GM21529 (cell line): ENCODE results near the gene GCNT2.
"Not testable (repeated sequence)": the region's sequence is repeated elsewhere in the genome, so short reads cannot be mapped to it uniquely, and the experiment has no call there.

Source experiments
- ATAC-seq: cut with Tn5 transposase; IDR thresholded peaks from one replicate; pipeline ENCODE4 v1.9.1; 2021; ENCODE audit not compliant: unreplicated experiment

Gene GCNT2

DNA sequence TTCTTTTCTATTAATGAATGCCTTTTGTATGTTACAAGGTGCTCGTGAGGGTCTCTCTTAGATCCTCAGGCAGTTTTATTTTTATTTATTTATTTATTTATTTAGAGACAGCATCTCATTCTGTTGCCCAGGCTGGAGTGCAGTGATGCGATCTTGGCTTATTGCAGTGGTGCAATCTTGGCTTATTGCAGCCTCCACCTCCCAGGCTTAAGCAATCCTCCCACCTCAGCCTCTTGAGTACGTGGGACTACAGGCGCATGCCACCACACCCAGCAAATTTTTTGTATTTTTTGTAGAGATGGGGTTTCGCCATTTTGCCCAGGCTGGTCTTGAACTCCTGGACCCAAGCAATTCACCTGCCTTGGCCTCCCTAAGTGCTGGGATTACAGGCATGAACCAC is 79.5 kb downstream of the GCNT2 start:
- ATAC-seq, result not testable (repeated sequence)

DNA sequence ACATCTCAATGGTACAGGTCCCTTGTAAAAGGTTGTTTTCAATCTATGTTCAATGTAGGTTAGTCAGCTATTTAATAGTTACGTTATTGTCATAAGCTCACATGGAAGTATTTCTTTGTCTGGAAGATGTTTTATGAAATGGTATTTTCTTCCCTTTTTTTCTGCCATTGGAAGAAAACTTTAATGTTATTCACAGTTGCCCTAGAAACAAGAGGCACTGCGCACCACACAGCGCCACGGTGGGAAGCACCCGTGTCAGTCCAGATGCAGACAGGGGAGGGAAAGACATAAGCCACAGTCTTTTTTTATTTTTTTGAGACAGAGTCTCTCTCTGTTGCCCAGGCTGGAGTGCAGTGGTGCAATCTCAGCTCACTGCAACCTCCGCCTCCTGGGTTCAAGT is 82.1 kb downstream of the GCNT2 start:
- no peak for ATAC-seq

DNA sequence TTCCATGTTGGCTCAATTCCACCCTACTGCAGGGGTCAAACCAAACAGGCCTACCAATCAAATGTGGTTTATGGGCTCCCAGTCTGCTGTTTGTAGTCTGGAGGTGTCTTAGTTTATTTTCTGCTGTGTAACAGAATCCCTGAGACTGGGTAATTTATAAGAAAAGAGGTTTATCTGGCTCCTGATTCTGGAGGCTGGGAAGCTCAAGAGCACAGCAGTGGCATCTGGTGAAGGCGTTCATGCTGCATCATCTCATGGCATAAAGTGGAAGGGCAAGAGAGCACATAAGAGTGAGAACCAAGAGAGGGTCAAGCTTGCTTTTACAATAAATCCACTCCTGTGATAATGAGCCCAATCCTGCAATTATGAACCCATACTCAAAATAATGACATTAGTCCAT is 87.9 kb downstream of the GCNT2 start:
- no peak for ATAC-seq

DNA sequence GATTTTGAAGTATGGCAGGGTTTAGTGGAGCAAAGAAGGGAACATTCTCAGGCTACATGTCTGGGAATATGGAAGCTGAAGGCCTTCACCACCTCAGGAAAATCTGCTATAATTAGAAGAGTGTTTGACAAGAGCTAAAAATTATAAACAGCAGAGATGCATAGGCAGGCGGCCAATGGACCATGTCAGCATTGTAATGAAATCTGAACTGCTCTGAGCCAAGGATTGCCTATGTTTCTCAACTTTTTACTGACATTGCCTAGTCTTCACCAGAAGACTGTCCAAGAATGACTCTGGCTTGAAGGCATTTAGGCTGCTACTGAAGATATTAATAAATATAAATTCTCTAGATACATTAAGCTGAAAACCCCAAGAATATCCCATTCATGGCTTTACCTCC is 89.1 kb downstream of the GCNT2 start:
- ATAC-seq, result no peak

DNA sequence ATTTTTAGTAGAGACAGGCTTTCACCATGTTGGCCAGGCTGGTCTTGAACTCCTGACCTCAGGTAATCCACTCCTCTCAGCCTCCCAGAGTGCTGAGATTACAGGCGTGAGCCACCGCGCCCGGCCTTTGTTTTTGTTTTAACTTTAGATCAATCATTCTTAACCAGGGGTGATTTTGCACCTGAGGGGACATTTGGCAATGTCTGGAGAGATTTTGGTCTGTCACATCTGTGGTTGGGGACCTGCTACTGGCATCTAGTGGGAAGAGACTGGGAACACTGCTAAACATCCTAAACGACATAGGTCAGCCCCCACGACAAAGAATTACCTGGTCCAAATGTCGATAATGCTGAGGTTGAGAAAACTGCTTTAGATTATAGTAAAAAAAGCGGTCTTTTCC is 91.0 kb downstream of the GCNT2 start:
- ATAC-seq, result no peak

DNA sequence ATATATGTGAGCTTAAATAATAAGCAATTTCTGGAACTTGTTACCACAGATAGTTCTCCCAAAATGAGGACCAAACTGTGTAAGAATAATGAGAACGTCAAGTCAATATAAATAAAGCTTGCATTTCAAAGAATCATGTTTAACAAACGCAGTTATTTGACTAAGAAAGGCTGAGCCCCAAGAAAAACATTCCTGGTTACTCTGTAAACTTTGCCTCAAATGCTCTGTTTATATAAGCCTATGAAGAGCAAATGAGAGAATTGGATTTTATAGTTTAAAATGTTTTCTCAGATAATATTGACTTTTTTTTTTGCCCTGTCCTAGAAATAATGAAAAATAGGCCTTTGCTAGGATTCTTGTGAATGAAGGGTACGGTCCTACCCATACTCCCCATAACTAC is 91.9 kb downstream of the GCNT2 start:
- ATAC-seq, result no peak

DNA sequence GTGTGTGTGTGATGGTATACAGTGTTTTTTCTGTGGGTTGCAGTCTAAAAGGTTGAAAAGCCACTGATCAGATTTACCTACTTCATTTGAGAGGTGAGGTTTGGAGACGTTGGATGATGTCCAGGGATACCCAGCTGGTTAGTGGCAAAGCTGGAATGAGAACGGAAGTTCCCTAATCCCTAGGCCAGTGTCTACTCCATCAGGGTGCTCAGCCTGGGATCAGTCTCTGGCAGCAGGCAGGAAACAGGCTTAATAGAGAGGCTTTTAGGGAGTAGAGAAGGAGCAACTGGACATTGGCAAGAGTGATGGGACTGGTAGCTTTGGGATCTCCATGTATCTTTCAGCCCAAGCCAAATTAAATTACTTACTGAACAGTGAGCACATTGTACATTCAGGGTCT is 92.6 kb downstream of the GCNT2 start:
- no peak for ATAC-seq

DNA sequence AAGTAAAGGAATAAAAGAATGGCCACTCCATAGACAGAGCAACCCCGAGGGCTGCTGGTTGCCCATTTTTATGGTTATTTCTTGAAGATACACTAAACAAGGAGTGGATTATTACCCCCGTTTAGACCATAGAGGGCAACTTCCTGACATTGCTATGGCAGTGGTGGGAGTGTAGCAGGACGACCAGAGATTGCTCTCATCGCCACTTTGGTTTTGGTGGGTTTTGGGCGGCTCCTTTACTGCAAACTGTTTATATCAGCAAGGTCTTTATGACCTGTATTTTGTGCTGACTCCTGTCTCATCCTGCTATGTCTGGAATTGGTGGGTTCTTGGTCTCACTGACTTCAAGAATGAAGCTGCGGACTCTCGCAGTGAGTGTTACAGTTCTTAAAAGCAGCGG is 94.5 kb downstream of the GCNT2 start:
- ATAC-seq, result no peak

DNA sequence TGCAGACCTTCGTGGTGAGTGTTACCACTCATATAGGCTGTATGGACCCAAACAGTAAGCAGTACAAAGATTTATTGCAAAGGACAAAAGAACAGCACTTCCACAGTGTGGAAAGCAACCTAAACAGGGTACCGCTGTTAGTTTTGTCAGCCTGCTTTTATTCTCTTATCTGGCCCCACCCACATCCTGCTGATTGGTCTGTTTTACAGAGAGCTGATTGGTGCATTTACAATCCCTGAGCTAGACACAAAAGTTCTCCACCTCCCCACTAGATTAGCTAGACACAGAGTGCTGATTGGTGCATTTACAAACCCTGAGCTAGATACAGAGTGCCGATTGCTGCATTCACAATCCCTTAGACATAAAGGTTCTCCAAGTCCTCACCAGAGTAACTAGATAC is 95.1 kb downstream of the GCNT2 start:
- not testable (repeated sequence) for ATAC-seq

DNA sequence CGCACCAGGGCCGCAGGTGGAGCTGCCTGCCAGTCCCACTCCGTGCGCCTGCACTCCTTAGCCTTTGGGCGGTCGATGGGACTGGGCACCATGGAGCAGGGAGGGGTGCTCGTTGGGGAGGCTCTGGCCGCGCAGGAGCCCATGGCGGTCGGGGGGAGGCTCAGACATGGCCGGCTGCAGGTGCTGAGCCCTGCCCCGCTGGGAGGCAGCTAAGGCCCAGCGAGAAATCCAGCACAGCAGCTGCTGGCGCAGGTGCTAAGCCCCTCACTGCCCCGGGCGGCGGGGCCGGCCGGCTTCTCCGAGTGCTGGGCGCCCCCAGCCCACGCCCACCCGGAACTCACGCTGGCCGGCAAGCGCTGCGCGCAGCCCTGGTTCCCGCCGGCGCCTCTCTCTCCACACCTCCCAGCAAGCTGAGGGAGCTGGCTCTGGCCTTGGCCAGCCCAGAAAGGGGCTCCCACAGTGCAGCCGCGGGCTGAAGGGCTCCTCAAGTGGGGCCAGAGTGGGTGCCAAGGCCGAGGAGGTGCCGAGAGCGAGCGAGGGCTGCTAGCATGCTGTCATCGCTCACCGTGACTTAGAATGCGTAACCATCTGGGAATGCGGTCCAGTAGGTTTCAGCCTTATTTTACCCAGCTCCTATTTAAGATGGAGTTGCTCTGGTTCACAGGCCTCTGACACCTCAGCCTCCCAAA is 96.0 kb downstream of the GCNT2 start:
- no peak for ATAC-seq

DNA sequence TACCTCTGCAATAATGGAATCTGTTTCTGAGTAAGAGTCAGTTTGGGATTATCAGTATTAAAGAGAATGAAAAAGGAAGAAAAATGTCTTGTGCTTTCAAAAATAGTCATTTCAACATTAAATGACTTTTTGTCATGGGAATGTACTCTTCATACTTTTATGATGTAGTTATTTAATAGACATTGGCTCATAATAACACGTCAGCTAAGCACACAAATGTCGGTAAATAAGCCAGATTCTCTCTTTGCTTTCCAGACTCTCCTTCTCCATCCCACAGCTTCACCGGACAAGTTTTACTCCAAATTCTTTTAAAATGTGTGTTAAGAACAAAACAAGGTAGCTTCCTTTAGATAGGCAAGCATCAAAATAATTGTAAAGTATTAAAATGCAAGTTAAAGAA is 97.3 kb downstream of the GCNT2 start:
- ATAC-seq, result no peak

DNA sequence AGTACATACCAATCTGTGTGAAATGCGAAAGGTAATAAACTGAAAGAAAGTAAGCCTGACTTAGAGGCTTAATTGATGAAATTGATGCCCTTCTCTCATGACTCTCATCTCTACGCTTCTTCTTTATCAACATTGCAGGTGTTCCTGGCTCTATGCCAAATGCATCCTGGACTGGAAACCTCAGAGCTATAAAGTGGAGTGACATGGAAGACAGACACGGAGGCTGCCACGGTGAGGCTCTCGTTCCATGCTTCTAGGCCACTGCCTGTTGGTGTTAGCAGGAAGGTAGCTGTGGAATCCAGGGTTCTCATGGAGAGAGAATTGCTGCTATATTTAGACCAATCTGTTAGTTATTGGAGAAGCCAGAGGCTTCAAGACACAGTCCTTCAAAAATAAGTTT is 100.1 kb downstream of the GCNT2 start:
- ATAC-seq, result no peak

DNA sequence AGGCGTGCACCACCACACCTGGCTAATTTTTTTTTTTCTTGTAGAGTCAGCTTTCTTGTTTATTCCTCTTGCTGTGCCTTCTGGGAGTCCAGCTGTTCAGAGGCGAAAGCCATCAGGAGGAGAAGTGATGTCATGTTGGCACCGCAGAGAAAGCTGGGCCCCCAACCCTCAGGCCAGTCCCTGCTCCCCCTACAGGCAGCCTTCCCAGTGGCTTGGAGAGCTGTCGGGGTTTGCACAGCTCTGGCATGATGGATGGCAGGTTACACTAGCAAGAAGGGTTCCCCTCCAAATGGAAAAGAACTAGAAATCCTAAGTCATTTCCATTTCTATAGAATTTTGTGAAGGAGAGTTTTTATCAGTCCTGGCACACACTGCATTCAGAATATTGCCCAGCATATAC is 100.7 kb downstream of the GCNT2 start:
- ATAC-seq, result no peak

DNA sequence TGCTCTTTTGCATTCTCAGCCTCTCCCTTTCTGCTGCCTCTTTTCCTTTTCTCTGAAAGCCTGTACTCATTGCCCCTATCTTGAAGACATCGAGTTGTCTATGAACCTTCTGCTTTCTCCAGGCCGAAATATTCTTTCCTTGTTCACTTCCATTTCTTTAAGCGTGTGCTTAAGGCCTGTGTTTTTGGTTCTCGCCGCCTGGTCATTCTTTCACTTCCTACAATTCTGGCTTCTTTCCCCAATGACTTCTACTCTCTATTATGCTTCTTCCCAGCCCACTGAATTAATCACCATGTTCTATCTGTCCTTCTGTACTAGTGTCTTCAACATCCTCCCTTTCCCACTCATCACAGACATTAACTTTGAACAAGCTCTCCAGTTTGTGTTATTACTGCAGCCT is 103.7 kb downstream of the GCNT2 start:
- no peak for ATAC-seq

DNA sequence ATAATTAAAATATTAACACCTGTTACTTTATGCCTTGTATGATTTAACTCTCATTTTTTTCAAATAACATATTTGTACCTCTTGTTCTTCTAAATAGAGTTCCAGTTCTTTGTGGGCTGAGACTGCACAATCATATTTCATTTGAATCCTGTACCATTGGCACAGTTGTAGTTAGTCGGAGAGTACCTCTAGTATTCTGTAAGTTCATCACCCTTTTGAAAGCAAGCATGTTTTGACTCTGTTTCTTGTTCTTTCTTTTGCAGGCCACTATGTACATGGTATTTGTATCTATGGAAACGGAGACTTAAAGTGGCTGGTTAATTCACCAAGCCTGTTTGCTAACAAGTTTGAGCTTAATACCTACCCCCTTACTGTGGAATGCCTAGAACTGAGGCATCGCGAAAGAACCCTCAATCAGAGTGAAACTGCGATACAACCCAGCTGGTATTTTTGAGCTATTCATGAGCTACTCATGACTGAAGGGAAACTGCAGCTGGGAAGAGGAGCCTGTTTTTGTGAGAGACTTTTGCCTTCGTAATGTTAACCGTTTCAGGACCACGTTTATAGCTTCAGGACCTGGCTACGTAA is 105.1 kb downstream of the GCNT2 start:
- ATAC-seq, result no peak

DNA sequence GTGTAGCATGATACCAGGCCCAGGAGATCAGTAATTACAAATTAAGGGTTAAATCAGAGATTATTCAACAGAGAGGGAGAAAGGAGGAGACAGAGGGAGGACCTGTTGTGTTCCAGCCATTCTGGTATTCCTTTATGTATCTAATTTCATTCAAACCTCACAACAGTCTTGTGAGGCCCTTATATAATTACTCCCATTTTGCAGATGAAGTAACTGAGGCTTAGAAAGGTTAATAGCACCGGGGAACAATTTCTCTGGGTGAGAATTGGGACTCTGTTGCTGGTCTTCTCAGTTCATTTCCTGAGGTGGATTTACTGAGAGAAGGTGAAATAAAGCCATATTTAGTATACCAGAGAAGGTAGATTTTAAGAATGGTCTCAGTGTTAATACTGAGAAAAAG is 106.6 kb downstream of the GCNT2 start:
- no peak for ATAC-seq

DNA sequence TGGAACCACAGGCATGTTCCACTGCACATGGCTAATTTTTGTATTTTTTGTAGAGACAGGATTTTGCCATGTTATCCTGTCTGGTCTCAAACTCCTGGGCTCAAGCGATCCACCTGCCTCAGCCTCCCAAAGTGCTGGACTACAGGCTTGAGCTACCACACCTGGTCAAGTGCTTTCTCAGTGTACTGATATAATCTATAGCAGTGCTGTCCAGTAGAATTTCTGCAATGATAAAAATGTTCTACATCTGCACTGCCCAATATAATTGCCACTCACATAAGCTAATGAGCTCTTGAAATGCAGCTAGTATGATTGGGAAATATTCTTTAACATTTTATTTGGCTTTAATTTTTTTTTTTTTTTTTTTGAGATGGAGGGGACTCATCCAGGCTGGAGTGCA is 109.0 kb downstream of the GCNT2 start:
- no peak for ATAC-seq

DNA sequence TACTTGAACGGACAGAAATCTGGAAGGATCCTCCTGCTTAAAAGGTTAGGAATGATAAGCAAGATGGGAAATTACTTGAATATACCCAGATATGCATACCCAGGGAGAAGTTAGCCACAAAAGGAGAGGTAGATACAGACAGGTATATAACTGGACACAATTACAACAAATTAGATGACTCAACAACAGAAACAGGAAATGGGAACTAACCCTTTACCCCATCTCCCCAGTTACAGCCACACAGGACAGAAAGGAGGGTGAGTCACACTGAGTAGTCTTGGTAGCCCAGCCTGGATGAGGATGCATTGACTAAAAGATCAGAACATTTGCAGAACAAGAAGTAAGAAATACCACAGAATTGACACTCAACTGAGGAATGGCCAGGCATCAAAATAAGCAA is 112.1 kb downstream of the GCNT2 start:
- ATAC-seq, result peak; percentile 98

DNA sequence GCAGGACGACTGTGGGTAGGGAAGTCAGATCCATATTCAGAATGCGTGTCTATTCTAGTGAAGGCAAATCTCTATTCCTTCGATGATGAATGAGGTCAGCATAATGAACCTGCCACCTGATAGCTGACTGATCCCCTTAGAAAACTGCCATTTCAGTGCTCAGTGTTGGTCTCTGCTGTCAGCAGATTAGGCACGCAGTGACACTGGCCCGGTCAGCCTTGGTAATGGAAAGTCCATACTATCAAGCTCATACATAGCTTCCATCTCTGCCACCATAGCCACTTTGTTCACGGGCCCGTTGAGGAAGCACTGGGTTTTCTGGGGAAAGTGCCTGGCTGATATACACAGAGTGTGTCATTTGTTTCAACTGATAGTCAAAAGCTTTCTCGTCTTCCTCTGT is 119.3 kb downstream of the GCNT2 start:
- ATAC-seq, result no peak

DNA sequence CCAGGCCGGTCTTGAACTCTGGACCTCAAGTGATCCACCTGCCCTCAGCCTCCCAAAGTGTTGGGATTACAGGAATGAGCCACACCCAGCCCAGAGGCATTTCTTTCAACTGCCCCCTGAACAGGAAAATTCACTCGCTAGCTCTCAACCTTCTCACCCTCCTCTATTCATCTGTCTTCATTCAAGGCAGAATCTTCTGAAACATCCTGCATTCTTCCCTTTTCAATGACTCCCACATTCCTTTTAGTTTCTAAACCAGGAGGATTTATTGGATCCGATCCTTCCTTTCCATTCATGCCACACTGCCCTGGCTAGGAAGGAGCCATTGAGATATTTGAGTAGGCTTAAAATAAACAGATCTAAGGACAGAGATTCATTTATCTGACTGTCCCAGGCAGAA is 120.4 kb downstream of the GCNT2 start:
- no peak for ATAC-seq

DNA sequence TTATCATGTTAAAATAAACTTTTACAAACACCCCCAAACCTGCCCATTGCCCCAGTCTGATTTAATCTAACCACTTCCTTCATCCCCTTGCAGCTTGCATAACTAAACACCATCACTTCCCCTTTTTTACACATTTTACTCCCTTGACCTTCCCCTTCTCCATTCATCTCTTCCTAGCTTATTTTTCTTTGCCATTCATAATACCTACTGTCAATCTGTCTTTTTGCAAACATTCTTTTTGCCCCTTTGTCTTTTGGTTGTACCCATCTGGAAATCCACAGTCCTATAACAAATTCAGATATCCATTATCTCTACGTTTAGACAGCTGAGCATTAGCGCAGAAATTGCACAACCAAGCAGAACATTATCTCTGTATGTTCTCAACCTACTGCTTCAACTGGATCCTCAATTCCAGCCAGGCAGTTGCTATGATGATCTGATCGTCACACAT is 122.1 kb downstream of the GCNT2 start:
- ATAC-seq, result peak; percentile 88

DNA sequence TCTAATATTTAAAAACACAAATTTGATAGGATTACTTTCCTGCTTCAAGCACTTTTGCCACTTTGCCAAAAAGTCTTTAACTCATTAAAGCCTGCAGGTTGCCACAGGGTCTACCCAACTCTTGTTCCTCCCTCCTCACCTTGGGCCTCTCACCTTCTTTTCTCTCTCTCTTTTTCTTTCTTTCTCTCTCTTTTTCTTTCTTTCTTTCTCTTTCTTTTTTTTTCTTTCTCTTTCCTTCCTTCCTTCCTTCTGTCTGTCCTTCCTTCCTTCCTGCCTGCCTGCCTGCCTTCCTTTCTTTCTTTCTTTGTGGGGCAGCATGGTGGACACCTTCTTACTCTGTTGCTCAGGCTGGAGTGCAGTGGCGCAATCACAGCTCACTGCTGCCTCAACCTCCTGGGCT is 123.1 kb downstream of the GCNT2 start:
- ATAC-seq, result no peak

DNA sequence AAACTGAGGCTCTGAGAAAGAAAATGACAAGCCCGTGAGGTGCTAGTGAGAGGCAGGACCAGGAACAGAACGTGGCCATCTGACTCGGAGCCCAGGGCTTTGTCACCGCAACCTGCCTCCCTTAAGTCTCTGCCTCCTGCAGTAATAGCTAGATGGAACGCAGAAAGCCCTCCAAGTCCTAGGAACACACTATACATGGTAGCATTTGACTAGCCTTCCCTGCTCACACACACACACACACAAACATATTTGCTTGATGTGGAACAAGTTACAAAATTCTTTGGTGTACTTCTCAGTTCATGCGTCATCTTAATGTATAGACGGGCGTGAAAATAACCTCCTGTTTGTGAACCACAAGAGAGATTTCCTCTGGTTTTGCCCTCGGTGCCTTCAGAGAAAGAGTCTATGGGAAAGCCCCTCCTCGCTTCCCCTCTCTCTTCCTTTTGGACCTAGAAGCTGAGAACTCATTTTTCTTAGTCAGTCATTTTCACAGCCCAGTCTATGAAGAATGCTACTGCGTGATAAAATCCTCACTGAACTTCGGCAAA is 134.4 kb downstream of the GCNT2 start:
- ATAC-seq, result no peak
